K562 (cell line): ENCODE data around the gene ARL4C.

Source experiments
- MTA1 ChIP-seq: fragments of 450-650 bp; IDR thresholded peaks from 2 replicates; pipeline ENCODE4 v1.6.1; 2017; ENCODE audit warnings: borderline replicate concordance
- PRMT5 ChIP-seq: sonication (generic); formaldehyde crosslinking; IDR thresholded peaks from 2 replicates; pipeline ENCODE4 v1.5.0; 2020; ENCODE audit warnings: missing genetic modification reagents
- PURB ChIP-seq: sonication (generic); formaldehyde crosslinking; IDR thresholded peaks from 2 replicates; pipeline ENCODE4 v1.9.0; 2021; ENCODE audit warnings: low read depth, mild to moderate bottlenecking, missing genetic modification reagents

- TF ChIP-seq MTA1 = no peak
- TF ChIP-seq PURB (CRISPR knock-in tag) = no peak
- no peak for TF ChIP-seq PRMT5
Observed at GRCh38 chr2:234469251-234469845, 27.5 kb downstream of the ARL4C start.
